ENCODE data around the gene FXR1.
"Not testable (repeated sequence)": the region's sequence is repeated elsewhere in the genome, so short reads cannot be mapped to it uniquely, and the experiment has no call there.

The FXR1 gene

DNA sequence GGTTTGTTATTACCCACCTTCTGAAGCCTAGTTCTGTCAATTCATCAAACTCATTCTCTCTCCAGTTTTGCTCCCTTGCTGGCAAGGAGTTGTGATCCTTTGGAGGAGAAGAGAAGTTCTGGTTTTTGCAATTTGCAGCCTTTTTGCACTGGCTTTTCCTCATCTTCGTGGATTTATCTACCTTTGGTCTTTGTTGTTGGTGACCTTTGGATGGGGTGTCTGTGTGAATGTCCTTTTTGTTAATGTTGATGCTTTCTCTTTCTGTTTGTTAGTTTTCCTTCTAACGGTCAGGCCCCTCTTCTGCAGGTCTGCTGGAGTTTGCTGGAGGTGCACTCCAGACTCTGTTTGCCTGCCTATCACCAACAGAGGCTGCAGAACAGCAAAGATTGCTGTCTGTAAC lies 91.0 kb downstream of the FXR1 start:
- Mint-ChIP-seq H3K9me3 (peaks cover 15% of the 10 kb centered on the region), H3K27me3 (peaks cover 19% of the 10 kb centered on the region), H3K36me3 (peaks cover 19% of the 10 kb centered on the region)
- not testable (repeated sequence) for H3K27ac Mint-ChIP-seq; ATAC-seq (ENCODE audit: low read depth); DNase-seq (ENCODE audit: low spot score in 2 of 2); H3K4me3 Mint-ChIP-seq; H3K4me1 Mint-ChIP-seq

DNA sequence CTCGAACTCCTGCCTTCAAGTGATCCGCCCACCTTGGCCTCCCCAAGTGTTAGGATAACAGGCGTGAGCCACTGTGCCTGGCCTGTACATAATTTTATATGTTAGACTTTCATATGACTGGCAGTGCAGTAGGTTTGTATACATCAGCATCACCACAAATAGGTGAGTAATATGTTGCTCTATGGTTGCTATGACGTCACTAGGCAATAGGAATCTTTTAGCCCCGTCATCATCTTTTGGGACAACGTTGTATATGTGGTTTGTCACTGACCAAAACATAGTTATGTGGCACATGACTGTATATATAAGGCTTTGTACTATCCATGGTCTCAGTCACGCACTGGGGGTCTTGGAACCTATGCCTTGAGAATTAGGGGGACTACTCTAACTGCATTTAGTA lies 94.1 kb downstream of the FXR1 start:
- no peak overlapping the region for H3K4me3 Mint-ChIP-seq

GRCh38 chr3:181007262-181007661 lies 94.8 kb downstream of the FXR1 start:
- Mint-ChIP-seq H3K4me3 (no peak overlapping the region), H3K36me3 (peaks cover 6% of the 10 kb centered on the region), H3K27me3 (peaks cover 10% of the 10 kb centered on the region), H3K9me3 (peaks cover 8% of the 10 kb centered on the region), H3K4me1 (no peaks in the 10 kb centered on the region), H3K27ac (no peak overlapping the region)
- no peak for DNase-seq (ENCODE audit: low spot score in 2 of 2)
- ATAC-seq (ENCODE audit: low read depth): no peak

More for the DNA sequence above, 94.1 kb downstream of the FXR1 start:
- no peaks in the 10 kb centered on the region for H3K4me1 Mint-ChIP-seq
- peaks cover 11% of the 10 kb centered on the region for H3K27me3 Mint-ChIP-seq
- no peak overlapping the region for H3K27ac Mint-ChIP-seq
- DNase-seq (ENCODE audit: low spot score in 2 of 2) (no peak), ATAC-seq (ENCODE audit: low read depth) (no peak)
- peaks cover 12% of the 10 kb centered on the region for H3K36me3 Mint-ChIP-seq
- peaks cover 11% of the 10 kb centered on the region for H3K9me3 Mint-ChIP-seq

GRCh38 chr3:181008796-181009195 lies 96.3 kb downstream of the FXR1 start:
- ATAC-seq (ENCODE audit: low read depth): no peak
- no peak overlapping the region for H3K4me3 Mint-ChIP-seq
- H3K36me3 Mint-ChIP-seq: peaks cover 1% of the 10 kb centered on the region
- no peak overlapping the region for H3K27ac Mint-ChIP-seq
- peaks cover 6% of the 10 kb centered on the region for H3K9me3 Mint-ChIP-seq
- peaks cover 2% of the 10 kb centered on the region for H3K4me1 Mint-ChIP-seq
- DNase-seq (ENCODE audit: low spot score in 2 of 2): no peak
- H3K27me3 Mint-ChIP-seq: peaks cover 2% of the 10 kb centered on the region

GRCh38 chr3:181009225-181009624 lies 96.8 kb downstream of the FXR1 start:
- Mint-ChIP-seq H3K9me3 (peaks cover 6% of the 10 kb centered on the region), H3K27me3 (peaks cover 2% of the 10 kb centered on the region), H3K4me1 (peaks cover 2% of the 10 kb centered on the region), H3K36me3 (peaks cover 1% of the 10 kb centered on the region), H3K27ac (no peak overlapping the region), H3K4me3 (no peak overlapping the region)
- no peak for ATAC-seq (ENCODE audit: low read depth)
- no peak for DNase-seq (ENCODE audit: low spot score in 2 of 2)

DNA sequence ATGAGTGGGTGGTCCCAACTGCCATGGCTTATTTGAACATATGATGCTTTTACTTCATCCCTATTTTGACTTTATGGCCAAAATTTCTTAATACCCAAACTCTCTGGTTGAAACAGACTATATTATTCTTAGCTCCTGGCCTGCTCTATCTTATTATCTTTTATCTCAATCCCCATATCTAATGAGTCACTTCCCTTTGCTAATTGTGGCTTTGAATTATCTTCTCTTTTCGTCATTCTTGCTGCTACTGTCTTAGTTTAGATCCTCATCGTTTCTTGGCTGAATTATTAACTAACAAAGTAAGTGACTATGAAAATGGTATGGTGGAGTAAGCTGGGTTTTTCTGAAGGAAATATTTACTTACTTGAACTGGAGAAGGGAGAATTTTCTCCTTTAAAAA lies 105.2 kb downstream of the FXR1 start:
- H3K4me1 Mint-ChIP-seq: no peaks in the 10 kb centered on the region
- DNase-seq (ENCODE audit: low spot score in 2 of 2): no peak
- H3K36me3 Mint-ChIP-seq: no peaks in the 10 kb centered on the region

DNA sequence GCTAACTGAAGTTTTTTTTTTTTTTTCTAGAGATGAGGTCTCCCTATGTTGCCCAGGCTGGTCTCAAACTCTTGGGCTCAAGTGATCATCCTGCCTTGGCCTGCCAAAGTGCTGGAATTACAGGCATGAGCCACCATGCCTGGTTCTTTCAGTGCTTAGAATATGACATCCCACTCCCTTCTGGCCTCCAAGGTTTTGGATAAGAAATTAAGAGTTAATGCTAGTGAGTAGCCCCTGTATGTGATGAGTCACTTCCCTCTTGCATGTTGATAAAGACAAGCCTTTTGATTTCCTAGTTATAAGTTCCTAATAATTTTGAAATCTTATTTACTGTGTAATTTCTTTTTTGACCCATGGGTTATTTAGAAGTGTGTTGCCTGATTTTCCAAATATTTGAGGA lies 112.7 kb downstream of the FXR1 start:
- Mint-ChIP-seq H3K27me3 (peaks cover 3% of the 10 kb centered on the region), H3K4me1 (no peaks in the 10 kb centered on the region), H3K4me3 (no peak overlapping the region), H3K9me3 (peaks cover 6% of the 10 kb centered on the region), H3K36me3 (peaks cover 5% of the 10 kb centered on the region), H3K27ac (no peak overlapping the region)
- ATAC-seq (ENCODE audit: low read depth): no peak
- DNase-seq (ENCODE audit: low spot score in 2 of 2): no peak

More for the DNA sequence above, 105.2 kb downstream of the FXR1 start:
- ATAC-seq (ENCODE audit: low read depth): no peak
- Mint-ChIP-seq H3K9me3 (no peaks in the 10 kb centered on the region), H3K27ac (no peak overlapping the region), H3K27me3 (peaks cover 6% of the 10 kb centered on the region), H3K4me3 (no peak overlapping the region)

- H3K4me1 Mint-ChIP-seq: no peaks in the 10 kb centered on the region
- no peak for DNase-seq (ENCODE audit: low spot score in 2 of 2)
- H3K36me3 Mint-ChIP-seq: peaks cover 7% of the 10 kb centered on the region
- peaks cover 3% of the 10 kb centered on the region for H3K9me3 Mint-ChIP-seq
- no peak for ATAC-seq (ENCODE audit: low read depth)
- no peak overlapping the region for H3K27ac Mint-ChIP-seq
- H3K4me3 Mint-ChIP-seq: no peak overlapping the region
- H3K27me3 Mint-ChIP-seq: peaks cover 4% of the 10 kb centered on the region
Measured at GRCh38 chr3:181030948-181031347, 118.5 kb downstream of the FXR1 start.

Data from memory B cell (primary cell).